ENCODE results near the gene GSG1.
"Not testable (repeated sequence)": the region's sequence is repeated elsewhere in the genome, so short reads cannot be mapped to it uniquely, and the experiment has no call there.

GSG1 gene

DNA sequence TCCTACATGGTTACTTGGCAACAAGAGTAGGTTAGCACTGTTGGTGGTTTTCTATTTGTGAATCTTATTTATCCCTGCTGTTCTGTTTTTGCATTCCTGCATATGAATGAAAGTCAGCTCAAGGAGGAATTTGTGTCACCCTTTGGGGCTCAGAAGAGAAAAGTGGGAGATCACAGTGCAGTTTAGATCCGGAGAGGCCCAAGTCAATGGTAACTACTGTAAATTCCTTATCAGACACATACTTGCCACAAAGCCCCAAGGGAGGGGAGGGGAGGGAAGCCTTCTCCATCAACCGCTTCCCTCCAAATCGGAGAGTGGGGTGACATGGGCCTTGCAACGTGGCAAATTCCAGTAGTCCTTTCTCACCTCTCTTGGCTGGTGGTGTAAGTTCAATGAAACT, 15.0 kb downstream of the GSG1 start:
- no peak for DNase-seq

DNA sequence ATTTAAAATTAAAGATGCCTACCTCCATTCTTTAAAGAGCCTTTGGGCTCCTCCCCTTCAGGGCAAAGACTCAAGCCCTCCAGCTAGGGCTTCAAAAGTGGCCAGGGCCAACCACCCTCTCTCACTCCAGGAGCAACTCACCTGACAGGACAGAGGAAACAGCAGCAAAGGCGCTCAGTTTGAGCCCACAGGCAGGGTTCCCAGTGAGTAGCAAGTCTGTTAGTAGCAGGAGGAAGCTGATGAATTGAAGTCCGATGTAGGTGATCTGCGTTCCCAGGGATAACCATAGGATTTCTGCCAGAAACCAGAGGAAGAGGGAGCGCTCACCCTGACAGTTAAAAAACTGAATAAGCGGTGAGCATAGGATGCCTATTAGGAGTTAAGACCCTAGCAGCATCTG, 15.7 kb downstream of the GSG1 start:
- no peak for DNase-seq

DNA sequence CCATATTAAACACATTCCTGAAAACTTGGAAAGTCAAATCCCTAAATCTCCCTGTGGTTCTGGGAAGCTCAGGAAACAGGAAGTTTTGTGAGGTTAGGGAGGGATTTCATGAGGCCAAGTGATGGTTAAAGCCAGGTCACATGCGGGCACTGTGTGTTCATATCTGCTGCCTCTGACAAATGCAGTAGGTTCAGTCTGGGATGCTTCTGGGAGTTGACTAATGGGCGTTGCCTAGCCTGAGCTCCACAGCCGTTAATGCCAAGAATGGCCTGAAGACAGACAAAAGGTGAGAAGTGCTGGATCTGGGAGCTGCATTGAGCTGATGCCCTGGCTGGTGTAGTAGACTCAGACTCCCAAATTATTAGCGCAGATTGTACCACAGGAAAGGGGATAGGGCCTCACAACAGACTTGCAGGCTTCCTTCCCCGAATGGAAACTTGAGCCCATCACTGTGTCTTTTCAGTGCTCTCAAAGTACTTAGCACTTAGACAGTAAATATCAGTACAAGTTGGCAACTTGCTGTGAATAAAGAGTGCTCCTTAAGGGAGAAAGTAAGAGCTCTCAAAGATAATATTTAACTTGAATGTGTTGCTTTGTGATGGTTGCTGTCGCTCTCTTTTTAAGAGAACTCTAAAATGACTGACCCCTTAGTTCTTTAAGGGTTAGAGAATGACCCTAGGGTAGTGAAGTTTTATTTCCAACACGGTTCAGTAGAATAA, 17.3 kb downstream of the GSG1 start:
- DNase-seq: no peak

DNA sequence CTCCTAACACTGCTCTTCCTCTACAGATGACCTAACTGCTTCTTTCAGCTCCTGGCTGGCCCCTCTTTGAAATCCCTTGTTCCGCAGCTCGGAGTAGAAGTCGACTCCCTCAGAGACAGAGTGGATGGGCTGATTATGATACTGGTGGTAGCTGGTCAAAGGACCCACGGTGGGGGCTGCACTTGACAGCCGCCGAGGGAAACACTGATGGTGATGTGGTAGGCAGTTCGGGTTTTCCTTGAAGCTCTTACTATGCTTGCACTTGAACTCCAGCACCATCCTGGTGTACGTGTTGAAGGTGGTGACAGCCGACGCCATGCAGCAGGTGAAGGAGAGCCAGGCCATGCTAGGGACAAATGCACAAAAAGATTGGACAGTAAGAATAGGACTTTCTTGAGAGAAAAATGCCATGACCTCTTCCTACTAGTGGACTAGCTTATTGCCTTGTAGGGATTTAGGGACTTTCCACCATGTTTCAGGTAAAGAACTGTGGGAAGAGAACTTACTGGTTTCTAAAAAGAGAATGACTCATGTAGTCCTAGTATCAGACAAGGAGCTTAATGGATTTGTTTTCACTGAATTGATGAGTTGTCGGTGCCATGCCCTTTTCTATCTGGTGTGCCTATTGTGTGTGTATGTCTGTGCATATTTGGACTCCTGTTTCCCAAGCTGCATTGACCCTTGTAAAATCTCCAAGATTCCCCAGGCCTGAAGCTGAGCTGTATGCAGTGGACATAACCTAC, 18.4 kb downstream of the GSG1 start:
- no peak for DNase-seq

DNA sequence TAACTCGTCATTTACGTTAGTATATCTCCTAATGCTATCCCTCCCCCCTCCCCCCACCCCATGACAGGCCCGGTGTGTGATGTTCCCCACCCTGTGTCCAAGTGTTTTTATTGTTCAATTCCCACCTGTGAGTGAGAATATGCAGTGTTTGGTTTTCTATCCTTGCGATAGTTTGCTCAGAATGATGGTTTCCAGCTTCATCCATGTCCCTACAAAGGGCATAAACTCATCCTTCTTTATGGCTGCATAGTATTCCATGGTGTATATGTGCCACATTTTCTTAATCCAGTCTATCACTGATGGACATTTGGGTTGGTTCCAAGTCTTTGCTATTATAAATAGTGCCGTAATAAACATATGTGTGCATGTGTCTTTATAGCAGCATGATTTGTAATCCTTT, 19.8 kb downstream of the GSG1 start:
- DNase-seq: not testable (repeated sequence)

DNA sequence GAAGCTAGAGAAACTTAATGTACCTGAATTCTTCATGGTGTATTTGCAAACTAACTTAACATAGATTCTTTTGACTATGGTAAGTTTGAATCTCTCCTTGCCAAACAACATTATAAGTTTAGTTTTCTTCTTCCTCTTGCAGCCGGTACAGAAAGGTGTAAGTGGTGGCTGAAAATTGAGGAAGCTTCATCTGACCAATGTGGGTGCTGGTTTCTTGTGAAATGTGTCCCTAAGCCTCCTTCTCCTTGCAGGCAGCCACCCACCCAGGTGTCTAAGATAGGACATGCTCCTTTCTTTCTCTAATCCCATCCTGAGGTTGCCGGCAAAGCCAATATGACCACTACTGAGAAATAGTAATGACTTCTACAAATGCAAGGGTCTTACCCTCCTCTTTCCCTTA, 20.6 kb downstream of the GSG1 start:
- no peak for DNase-seq

DNA sequence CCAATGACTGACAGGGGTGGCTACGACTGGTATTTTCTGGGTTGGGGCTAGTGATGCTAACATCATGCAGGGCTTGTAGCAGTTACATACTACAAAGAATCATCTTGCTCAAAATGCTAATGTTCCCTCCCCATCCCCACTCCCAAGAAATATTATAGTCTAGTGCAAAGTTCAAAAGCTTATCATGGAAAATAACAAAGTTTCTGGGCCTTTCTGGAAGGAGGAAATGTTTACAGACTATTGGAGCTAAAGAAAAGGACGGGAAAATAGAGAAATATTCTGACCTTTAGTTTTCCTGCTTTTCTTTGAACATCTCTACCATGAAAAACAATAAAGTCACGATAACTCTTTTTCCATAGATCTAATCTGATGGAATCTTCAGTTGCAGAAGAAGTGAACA, 23.2 kb downstream of the GSG1 start:
- no peak for DNase-seq

DNA sequence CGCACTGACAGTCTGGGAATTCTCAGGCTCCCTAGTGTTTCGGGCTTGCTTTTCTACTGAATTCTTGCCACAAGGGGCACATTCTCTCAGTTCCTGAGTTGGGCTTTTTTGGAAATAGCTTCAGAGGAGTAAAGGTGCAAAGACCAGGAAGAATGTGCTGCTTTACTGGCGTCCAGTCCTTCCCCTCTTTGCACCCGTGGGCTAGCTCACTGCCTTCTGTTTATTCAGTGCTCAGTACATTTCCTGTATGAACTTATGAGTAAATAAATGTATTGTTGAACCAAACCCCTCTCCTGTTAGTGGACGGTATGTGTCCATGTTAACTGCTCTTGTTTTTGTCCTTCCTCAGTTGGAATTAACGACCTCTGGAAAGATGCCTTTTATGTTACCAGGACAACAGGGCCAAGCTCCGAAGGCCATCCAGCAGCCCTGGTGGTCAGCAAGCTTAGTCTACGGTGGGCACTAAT, 24.0 kb downstream of the GSG1 start:
- no peak for DNase-seq

DNA sequence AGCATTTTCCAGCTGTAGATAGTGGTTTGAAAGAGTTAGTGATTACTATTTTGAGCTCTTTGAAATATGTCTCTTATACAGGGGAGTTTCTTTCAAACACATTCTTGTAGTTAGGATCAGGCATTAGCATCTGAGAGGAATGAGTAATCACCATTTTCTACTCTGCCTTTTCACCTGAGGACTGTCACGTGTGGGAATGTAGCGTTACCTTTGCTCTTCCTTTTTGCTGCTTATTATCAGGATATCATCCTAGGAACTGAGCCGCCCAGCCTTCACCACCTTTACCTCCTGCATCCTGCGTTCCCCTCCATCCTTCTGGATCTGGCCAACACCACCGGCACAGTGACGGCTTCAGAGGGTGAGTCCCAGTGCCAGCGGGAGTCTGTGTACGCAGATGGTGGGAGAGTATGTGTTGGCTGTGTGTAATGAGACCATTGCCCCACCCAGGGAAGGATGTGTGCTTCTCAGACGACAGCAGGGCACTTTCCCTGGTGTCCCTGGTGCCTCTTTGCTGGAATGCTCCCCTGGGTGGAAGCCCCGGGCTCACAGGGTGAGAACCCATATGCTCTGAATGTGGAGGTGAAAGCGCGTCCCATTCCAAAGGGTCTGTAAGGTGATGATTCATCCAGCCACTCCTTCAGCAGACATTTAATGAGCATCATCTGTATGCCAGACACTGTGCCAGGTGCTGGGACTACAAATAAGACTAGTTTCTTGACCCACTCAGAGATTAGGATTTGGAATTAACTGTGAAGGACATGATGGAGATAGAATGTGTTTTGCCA, 27.5 kb downstream of the GSG1 start:
- DNase-seq: no peak

DNA sequence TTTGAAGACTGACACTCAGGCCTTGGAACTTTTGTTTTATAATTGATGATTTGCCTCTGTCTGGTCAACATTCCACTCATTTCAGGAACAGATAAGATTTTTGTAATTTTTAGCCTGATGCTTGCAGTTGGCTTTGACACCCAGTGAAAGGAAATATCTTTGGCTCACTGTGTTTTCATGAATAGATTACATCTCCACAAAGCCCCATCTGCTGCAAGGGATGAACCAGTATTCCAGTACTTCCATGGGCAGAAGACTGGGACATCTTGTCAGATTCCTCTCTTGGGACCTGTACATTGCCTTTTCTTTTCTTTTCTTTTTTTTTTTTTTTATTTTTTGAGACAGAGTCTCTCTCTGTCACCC, 28.4 kb downstream of the GSG1 start:
- DNase-seq: no peak

DNA sequence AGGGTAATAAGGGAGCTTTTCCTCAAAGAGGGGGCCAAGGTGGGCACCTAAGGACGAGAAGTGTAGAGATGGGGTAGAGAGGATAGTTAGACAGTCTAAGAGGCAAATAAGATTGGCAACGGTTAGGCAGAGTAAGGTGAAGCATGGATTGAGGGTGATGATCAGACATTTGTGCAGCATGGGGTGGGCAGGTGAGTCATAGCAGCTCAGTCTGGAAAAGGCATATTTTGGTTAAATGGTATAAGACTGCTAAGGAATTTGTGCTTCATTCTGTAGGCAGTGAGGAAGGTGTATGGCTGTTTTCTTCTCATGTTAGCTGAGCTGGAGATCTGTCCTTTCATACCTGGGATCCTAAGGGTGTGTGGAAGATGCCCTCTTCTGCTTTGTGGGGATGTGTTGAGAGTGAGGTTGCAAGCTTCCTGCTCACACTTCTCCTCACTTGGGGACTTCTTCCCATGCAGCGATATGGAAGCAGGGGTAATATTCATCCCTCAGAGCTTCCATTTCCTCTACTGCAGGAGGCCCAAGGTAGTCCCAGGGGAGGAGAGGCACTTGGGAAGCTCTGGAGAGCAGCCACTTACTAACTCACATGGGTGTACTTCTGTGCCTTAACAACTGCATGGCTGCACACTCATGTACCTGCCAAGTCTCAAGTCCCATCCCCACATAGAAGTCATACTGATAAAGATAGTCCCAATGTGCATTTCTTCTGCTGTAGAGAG, 28.9 kb downstream of the GSG1 start:
- DNase-seq: no peak

DNA sequence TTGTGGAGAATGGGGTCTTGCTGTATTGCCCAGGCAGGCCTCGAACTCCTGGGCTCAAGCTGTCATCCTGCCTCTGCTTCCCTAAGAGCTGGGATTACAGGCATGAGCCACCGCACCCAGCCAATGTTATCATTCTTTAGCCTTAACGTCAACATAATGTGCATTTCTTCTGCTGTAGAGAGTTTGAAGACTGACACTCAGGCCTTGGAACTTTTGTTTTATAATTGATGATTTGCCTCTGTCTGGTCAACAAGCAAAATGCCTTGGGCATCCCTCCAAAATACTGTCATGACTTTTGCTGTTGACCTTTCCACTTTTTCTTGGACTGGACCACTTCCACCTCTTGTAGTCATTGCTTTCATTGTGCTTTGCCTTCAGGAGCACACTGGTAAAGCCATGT, 30.3 kb downstream of the GSG1 start:
- no peak for DNase-seq

DNA sequence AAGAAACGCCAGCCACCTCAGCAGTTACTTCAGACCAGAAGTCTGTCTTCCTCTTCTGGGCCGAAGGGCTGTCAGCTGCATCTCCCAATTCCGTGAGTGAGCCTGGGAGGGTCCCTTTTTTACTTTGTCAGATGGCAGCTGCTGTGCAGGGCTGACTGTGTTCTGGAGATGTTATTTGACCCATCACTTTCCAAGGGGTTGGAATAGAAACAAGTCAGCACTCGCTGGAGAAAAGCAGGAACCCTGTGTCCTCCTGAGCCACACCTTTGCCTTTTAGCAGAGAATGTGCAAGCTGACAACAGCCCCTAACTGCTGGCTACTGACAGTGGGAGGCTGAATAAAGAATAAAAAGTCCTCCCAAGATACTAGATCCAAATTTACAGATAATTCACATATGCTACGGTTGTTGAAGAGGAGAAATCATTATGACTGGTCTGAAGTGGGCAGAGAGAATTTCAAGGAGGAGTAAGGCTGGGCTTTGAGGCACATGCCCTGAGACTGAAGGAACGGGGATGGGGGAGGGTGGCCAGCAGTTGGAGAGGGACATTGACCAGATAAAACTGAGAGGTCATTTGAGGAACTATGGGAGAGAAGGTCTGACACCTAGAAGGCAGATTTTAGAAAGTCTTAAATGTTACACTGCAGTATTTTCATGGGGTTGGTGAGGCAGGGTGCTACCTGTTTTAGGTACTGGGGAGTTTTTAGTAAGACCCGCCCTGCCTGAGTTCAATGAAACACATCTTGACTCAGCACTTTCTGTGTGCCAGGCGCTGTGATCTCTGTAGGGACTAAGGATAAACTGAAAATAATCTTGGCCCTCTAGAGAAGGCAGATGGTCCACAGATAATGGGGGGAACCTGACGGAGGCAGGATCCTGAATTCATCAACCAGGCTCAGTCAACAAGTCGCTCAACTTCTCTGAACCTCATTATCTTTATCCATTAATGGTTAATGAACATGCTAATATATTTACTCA, 31.9 kb downstream of the GSG1 start:
- no peak for DNase-seq

DNA sequence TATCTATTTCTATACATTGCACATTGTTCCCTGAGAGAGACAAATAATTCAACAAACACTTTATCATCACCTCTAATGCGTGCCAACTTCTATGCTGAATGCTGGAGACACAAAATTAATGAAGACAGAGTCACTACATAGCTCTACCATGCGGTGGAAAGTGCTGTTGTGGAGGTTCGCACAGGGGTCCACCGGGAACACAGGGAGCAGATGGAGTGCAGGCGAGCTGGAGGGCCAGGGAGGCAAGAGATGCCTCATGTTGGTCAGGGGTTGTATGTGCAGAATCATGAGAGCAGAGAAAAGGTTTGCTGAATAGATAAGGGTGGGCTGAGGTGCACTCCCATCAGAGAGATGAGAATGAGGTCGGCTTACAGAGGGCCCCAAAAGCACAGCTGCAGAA, 34.1 kb downstream of the GSG1 start:
- DNase-seq: no peak

DNA sequence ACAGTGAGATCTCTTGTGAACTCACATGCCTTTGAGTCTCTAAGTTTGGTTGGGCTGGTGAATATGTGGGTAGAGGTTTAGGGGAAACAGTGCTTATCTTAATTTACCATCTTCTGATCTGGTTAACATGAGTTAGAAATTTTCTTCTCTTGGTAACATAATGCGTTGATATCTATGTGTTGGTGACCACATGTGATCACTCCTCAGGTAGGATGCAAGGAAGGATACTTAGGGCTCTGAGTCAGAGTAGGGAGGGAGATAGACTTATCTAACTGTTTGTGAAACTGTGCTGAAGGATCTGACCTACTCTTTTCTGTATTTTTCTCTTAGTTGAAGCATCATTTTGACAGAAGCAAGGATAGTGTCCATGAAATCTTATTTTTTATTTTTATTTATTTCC, 36.1 kb downstream of the GSG1 start:
- DNase-seq: no peak

DNA sequence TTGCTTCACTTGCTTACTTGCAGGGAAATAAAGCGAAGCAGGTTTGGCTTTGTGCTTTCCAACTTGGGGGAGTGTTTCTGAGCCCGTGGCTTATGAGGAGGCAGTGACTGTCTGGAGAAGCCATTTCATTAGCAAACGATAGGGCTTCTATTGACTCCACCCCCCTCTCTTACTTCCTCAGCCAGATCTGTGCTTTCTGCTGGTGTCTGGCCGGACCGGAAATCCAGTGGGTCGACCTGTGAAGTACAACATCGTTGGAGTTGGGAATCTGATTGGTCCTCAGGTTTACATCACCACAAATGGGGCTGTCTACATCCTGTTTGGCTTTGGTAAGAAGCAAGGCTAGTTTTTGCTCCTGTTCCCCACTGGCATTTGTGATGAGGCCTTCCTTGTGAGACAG, 37.0 kb downstream of the GSG1 start:
- no peak for DNase-seq

DNA sequence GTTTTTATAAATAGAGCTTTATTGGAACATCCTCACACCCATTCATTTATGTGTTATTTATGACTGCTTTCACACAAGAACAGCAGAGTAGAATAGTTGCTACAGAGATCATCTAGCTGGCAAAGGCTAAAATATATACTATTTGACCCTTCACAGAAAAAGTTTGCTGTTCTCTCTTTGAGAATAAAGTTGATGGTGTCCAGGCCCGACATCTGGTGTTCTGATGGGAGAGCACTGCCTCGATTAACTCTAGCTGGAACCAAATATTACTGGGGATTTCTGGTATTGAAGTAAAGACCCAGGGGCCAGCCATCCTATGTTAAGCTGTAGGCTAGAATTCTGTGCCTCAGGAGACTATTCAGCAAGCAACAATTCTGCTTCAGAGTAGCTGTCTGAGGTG, 37.5 kb downstream of the GSG1 start:
- no peak for DNase-seq

DNA sequence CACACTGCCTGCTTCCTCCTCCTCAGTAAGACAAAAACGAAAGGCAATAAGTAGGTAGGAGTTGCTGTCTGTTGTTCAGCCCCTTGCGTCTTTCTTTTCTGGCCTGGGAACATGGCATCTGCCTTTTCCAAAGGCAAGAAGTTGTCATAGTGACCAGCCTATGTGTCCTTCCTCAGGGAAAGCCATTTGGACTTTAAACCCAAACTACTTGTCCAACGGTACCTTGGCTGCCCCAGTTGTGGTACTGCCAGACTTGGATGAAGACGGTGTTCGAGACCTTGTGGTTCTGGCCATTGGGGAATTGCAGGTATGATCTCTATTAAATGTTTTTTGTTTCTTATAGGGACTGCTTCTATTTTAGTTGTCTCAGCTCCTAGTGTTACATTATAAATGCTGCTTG, 40.8 kb downstream of the GSG1 start:
- DNase-seq: no peak

DNA sequence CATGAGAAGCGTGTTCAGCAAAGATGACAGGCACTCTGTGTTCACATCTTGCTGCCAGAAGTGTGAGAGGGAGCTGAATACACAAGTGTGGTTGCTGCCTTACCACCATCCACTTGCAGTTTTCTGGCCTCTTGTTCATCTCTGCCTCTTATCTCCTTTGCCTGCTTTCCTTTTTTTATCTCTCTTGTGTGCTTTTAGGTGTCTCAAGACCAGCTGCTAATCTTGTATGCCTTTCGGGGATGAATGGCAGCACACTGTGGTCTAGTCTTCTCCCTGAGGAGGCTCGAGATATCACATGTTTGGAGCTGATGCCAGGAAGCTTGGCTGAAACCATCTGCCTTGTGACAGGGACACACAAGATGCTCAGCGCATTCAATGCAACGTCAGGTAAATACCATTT, 42.1 kb downstream of the GSG1 start:
- no peak for DNase-seq

DNA sequence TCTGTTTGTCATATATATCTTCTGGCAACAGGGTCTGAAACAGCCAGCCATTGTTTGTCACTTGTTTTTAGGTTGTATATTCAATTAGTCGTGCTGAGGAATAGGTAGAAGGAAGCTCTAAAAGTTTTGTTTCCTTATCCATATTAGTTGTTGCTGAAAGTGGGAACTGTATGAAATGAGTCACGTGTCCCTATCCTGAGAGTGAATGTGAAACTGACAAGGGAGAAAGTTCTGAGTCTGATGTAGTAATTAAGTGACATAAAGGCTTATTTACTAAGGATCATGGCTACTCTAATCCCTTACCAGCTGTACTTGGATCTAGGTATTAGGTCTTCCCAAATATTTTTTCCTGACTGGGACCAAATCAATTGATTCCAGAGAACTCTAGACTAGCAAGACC, 42.9 kb downstream of the GSG1 start:
- no peak for DNase-seq

DNA sequence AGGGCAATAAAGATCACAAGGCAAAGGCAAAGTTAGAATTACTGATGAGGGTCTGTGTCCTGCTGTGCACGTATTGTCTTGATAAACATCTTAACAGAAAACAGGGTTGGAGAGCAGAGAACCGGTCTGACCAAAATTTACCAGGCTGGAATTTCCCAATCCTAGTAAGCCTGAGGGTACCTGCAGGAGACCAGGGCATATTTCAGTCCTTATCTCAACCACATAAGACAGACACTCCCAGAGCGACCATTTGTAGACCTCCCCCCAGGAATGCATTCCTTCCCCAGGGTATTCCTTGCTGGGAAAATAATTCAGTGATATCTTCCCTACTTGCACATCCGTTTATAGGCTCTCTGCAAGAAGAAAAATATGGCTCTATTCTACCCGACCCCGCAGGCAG, 49.9 kb downstream of the GSG1 start:
- DNase-seq: not testable (repeated sequence)

DNA sequence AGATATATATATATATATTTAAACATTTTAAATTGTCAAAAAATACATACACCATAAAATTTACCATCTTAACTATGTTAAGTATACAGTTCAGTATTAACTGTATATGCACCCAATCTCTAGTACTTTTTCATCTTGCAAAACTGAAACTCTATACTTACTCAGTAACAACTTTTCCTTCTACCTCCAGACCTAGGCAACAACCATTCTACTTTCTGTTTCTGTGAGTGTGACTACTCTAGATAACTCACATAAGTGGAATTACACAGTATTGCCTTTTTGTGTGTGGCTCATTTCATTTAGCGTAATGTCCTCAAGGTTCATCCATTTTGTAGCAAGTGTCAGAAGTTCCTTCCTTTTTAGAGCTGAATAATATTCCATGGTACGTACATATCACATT, 51.0 kb downstream of the GSG1 start:
- DNase-seq: no peak

Measured in stimulated activated CD4-positive, alpha-beta T cell treated with anti-CD3 and anti-CD28 coated beads, Interleukin-15, amount 100 ng/mL, for 24 hours (primary cell).